H9 (cell line): ENCODE data around the gene KRTAP5-6. TPM values are rescaled to one million over a fixed set of nuclear protein-coding genes. Genes with fewer than 3 reads are reported as not detected.
"Not testable (repeated sequence)": the region's sequence is repeated elsewhere in the genome, so short reads cannot be mapped to it uniquely, and the experiment has no call there.

Experiments used
- DNase-seq: peaks from one replicate; pipeline ENCODE4 v3.0.0-alpha.2; 2017
- H2AFZ ChIP-seq: one replicate; pipeline ENCODE4 v1.6.1; 2013; ENCODE audit warnings: mild to moderate bottlenecking, low read length, control low read depth, moderate library complexity
- H2AK5ac ChIP-seq: 2 replicates; pipeline ENCODE4 v1.6.1; 2013; ENCODE audit warnings: low read length, control low read depth, mixed read lengths; ENCODE audit not compliant: insufficient read length
- H2BK120ac ChIP-seq: one replicate; pipeline ENCODE4 v1.6.1; 2013; ENCODE audit warnings: low read depth, mild to moderate bottlenecking, low read length, control low read depth, inconsistent platforms; ENCODE audit not compliant: poor library complexity, severe bottlenecking
- H2BK12ac ChIP-seq: 2 replicates; pipeline ENCODE4 v1.6.1; 2013; ENCODE audit warnings: low read length, control low read depth, mixed read lengths, low read depth; ENCODE audit not compliant: insufficient read length
- H2BK15ac ChIP-seq: 2 replicates; pipeline ENCODE4 v1.6.1; 2013; ENCODE audit warnings: low read depth, low read length, control low read depth
- H2BK20ac ChIP-seq: one replicate; pipeline ENCODE4 v1.6.1; 2013; ENCODE audit warnings: low read depth, mild to moderate bottlenecking, low read length, control low read depth, inconsistent platforms; ENCODE audit not compliant: poor library complexity, severe bottlenecking
- H2BK5ac ChIP-seq: 2 replicates; pipeline ENCODE4 v1.6.1; 2013; ENCODE audit warnings: low read length, control low read depth, mixed read lengths; ENCODE audit not compliant: insufficient read length
- H3K14ac ChIP-seq: 2 replicates; pipeline ENCODE4 v1.6.1; 2013; ENCODE audit warnings: low read length, control low read depth; ENCODE audit not compliant: insufficient read depth
- H3K18ac ChIP-seq: 2 replicates; pipeline ENCODE4 v1.6.1; 2013; ENCODE audit warnings: low read depth, mild to moderate bottlenecking, mixed read lengths, low read length, control low read depth; ENCODE audit not compliant: insufficient read length
- H3K23ac ChIP-seq: 2 replicates; pipeline ENCODE4 v1.6.1; 2013; ENCODE audit warnings: low read length, control low read depth, mixed read lengths, low read depth; ENCODE audit not compliant: insufficient read length
- H3K23me2 ChIP-seq: 2 replicates; pipeline ENCODE4 v1.6.1; 2013; ENCODE audit warnings: low read depth, mild to moderate bottlenecking, mixed read lengths, low read length, control low read depth; ENCODE audit not compliant: insufficient read length, poor library complexity, severe bottlenecking
- H3K27ac ChIP-seq: 2 replicates; pipeline ENCODE4 v1.5.1; 2013; ENCODE audit warnings: low read length, control low read depth, mixed read lengths, low read depth; ENCODE audit not compliant: insufficient read length
- H3K27me3 ChIP-seq: 2 replicates; pipeline ENCODE4 v1.6.1; 2013; ENCODE audit warnings: low read length, control low read depth, inconsistent platforms; ENCODE audit not compliant: insufficient read depth
- H3K4ac ChIP-seq: 2 replicates; pipeline ENCODE4 v1.6.1; 2013; ENCODE audit warnings: low read depth, mild to moderate bottlenecking, control low read depth, inconsistent platforms, low read length, moderate library complexity
- H3K4me1 ChIP-seq: 2 replicates; pipeline ENCODE4 v1.6.1; 2013; ENCODE audit warnings: low read length, control low read depth, inconsistent platforms; ENCODE audit not compliant: insufficient read depth
- H3K4me2 ChIP-seq: 2 replicates; pipeline ENCODE4 v1.6.1; 2013; ENCODE audit warnings: low read length, control low read depth, mixed read lengths; ENCODE audit not compliant: insufficient read length, insufficient read depth
- H3K56ac ChIP-seq: 2 replicates; pipeline ENCODE4 v1.6.1; 2013; ENCODE audit warnings: low read depth, mild to moderate bottlenecking, mixed read lengths, low read length, control low read depth; ENCODE audit not compliant: insufficient read length
- H3K79me1 ChIP-seq: 2 replicates; pipeline ENCODE4 v1.6.1; 2013; ENCODE audit warnings: low read depth, mild to moderate bottlenecking, moderate library complexity, low read length, control low read depth, inconsistent platforms; ENCODE audit not compliant: insufficient read depth, poor library complexity, severe bottlenecking
- H3K79me2 ChIP-seq: 2 replicates; pipeline ENCODE4 v1.6.1; 2013; ENCODE audit warnings: low read length, control low read depth, inconsistent platforms; ENCODE audit not compliant: insufficient read depth
- H3K9ac ChIP-seq: 2 replicates; pipeline ENCODE4 v1.6.1; 2013; ENCODE audit warnings: low read length, control low read depth, mixed read lengths; ENCODE audit not compliant: insufficient read length; ENCODE audit errors: extremely low read depth
- H3K9me3 ChIP-seq: one replicate; pipeline ENCODE4 v1.6.1; 2013; ENCODE audit warnings: low read depth, low read length, inconsistent platforms; ENCODE audit not compliant: control insufficient read depth
- H3T11ph ChIP-seq: one replicate; pipeline ENCODE4 v1.6.1; 2013; ENCODE audit warnings: mild to moderate bottlenecking, low read length, control low read depth, inconsistent platforms
- H4K20me1 ChIP-seq: one replicate; pipeline ENCODE4 v1.6.1; 2013; ENCODE audit not compliant: control insufficient read depth, insufficient read length, insufficient read depth
- H4K5ac ChIP-seq: 2 replicates; pipeline ENCODE4 v1.6.1; 2013; ENCODE audit warnings: low read depth, mild to moderate bottlenecking, mixed read lengths, low read length, control low read depth; ENCODE audit not compliant: insufficient read length
- H4K8ac ChIP-seq: replicated peaks from 2 replicates; pipeline ENCODE4 v1.6.1; 2013; ENCODE audit warnings: low read length, control low read depth, mixed read lengths, low read depth; ENCODE audit not compliant: insufficient read length
- H4K91ac ChIP-seq: 2 replicates; pipeline ENCODE4 v1.6.1; 2013; ENCODE audit warnings: low read depth, mild to moderate bottlenecking, moderate library complexity, mixed read lengths, low read length, control low read depth; ENCODE audit not compliant: insufficient read length
- H3K27ac Mint-ChIP-seq, 3 experiments: 2 replicates in 2 of 3; 3 replicates in 1 of 3; pipeline ENCODE4 v1.8.0; 2020 to 2021; ENCODE audit warnings: mixed read lengths in 3 of 3, mild to moderate bottlenecking in 1 of 3, moderate library complexity in 1 of 3
- H3K27me3 Mint-ChIP-seq: 2 replicates; pipeline ENCODE4 v1.8.0; 2021; ENCODE audit warnings: low read depth, mild to moderate bottlenecking, moderate library complexity, mixed read lengths
- H3K36me3 Mint-ChIP-seq, 3 experiments: 2 replicates in 2 of 3; 3 replicates in 1 of 3; pipeline ENCODE4 v1.8.0; 2020 to 2021; ENCODE audit warnings: low read depth in 3 of 3, mixed read lengths in 3 of 3; ENCODE audit not compliant: insufficient read depth in 1 of 3
- H3K4me1 Mint-ChIP-seq, 2 experiments: 2 replicates each; pipeline ENCODE4 v1.8.0; 2020; ENCODE audit warnings: mixed read lengths in 2 of 2
- H3K4me3 Mint-ChIP-seq, 2 experiments: 2 replicates in 1 of 2; 3 replicates in 1 of 2; pipeline ENCODE4 v1.8.0; 2020 to 2021; ENCODE audit warnings: mild to moderate bottlenecking in 2 of 2, mixed read lengths in 2 of 2, moderate library complexity in 1 of 2
- H3K9me3 Mint-ChIP-seq, 2 experiments: 2 replicates in 1 of 2; 3 replicates in 1 of 2; pipeline ENCODE4 v1.8.0; 2020; ENCODE audit warnings: mild to moderate bottlenecking in 2 of 2, mixed read lengths in 2 of 2, moderate library complexity in 1 of 2
- whole genome bisulfite sequencing: extraction: QIAGEN DNeasy Blood & Tissue Kit; methylation state at CpG from one replicate; pipeline ENCODE4 v1.1.7; 2013; ENCODE audit warnings: missing lambda C conversion rate, low lambda C conversion rate, mixed read lengths; ENCODE audit not compliant: insufficient read length; ENCODE audit errors: extremely low coverage; 5-methylcytosine and 5-hydroxymethylcytosine counted together
- total RNA-seq: library from RNA; stranded (reverse); gene quantifications from 2 replicates; pipeline ENCODE4 v1.2.1, GENCODE V29; 2021

KRTAP5-6 gene
- total RNA-seq, 1 experiment from 2014 or later, result not detected

DNA sequence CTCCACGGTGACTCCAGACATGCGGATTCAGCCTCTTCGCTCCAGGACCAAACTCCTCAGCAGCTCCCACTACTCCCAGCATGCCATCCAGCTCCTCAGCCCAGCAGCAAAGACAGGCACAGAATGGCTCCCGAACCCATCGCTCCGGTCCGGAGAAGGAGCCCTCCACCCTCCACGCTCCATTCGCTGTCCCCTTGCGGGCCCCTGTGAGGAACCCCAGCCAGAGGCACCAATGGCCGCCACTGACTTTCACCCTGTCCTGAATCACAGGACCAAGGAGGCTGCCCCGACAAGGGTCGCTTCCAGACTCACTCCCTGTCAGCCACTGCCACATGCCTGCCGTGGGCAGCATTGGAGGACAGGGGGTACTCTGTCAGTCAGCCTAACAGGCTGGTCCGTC, 10.8 kb upstream of the KRTAP5-6 start:
- not testable (repeated sequence) for H2BK12ac ChIP-seq, H3T11ph ChIP-seq, H2BK15ac ChIP-seq, H3K9me3 Mint-ChIP-seq, H3K4me2 ChIP-seq, H3K27ac ChIP-seq, H3K23me2 ChIP-seq, H3K27me3 ChIP-seq, H3K79me2 ChIP-seq, H3K4ac ChIP-seq, H4K5ac ChIP-seq, H2BK120ac ChIP-seq, H4K8ac ChIP-seq, H3K79me1 ChIP-seq, H4K91ac ChIP-seq, H3K18ac ChIP-seq, H2BK5ac ChIP-seq, H3K9me3 ChIP-seq, H4K20me1 ChIP-seq, H2AFZ ChIP-seq, H3K56ac ChIP-seq, H3K4me3 Mint-ChIP-seq, DNase-seq, H3K14ac ChIP-seq, H3K23ac ChIP-seq, H3K27ac Mint-ChIP-seq, H3K4me1 ChIP-seq, H2AK5ac ChIP-seq, H3K9ac ChIP-seq, H3K4me1 Mint-ChIP-seq, H2BK20ac ChIP-seq, H3K36me3 Mint-ChIP-seq
- WGBS, result no CpG with 5 or more reads among the region's 15 CpGs
- H3K27me3 Mint-ChIP-seq, result peaks cover 30% of the 10 kb centered on the region

DNA sequence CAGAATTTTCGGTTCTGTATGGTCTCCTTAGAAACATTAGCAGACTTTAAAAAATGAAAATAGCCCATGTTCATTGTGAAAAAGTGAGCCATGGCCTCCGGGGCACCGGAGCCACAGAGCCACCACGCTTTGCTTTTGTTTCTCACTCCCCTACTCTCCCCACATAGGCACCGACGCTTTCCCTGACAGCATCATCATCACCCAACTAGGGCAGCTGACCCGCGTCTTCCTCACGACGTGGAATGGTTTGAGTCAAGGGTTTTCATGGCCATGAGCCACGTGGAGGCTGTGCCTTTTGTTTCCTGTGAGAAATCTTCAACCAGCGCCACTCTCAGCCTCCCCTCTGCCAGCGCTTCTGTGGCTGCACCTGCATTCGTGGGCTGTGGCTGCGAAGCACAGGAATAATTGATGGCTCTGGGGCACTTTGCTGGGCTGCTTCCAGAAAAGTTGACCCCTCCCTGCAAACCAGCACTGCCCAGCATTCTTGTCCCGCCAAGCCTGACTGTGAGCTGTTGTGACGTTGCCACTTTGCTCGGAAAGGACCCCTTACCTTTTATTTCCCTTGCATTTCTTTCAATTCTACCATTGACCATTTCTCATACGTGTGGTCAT, 8.6 kb upstream of the KRTAP5-6 start:
- not testable (repeated sequence) for H4K8ac ChIP-seq, H4K5ac ChIP-seq, H3K18ac ChIP-seq, H2AK5ac ChIP-seq, H3K9me3 ChIP-seq, H3K56ac ChIP-seq, H4K91ac ChIP-seq, H2BK5ac ChIP-seq, H3K4me1 ChIP-seq, H2BK20ac ChIP-seq, H3K79me2 ChIP-seq, H3K14ac ChIP-seq, H3K9ac ChIP-seq, H3K27ac Mint-ChIP-seq, H2BK12ac ChIP-seq, H3T11ph ChIP-seq, H3K23me2 ChIP-seq, H3K36me3 Mint-ChIP-seq, H3K4ac ChIP-seq, H3K23ac ChIP-seq, H3K4me3 Mint-ChIP-seq, DNase-seq, H3K4me2 ChIP-seq, H3K9me3 Mint-ChIP-seq, H2BK15ac ChIP-seq, H3K79me1 ChIP-seq, H2BK120ac ChIP-seq, H3K27me3 ChIP-seq, H2AFZ ChIP-seq, H3K27ac ChIP-seq, H4K20me1 ChIP-seq
- H3K4me1 Mint-ChIP-seq, result peaks cover 7 to 11% of the 10 kb centered on the region in 2 experiments; a peak in 3 of 4 replicates
- H3K27me3 Mint-ChIP-seq, result peaks cover 38% of the 10 kb centered on the region
- WGBS, result no CpG with 5 or more reads among the region's 19 CpGs
